Stomach (tissue), 4 donors: ENCODE results near the gene VGLL1.

Experiments
- POLR2A ChIP-seq, 4 donors: fragments of 450-650 bp; IDR thresholded peaks; one replicate each; pipeline ENCODE4 v1.6.1; 2016; ENCODE audit warnings: antibody characterized with exemption in 4 of 4, control low read depth in 2 of 4, mild to moderate bottlenecking in 1 of 4, moderate library complexity in 1 of 4
- POLR2AphosphoS5 ChIP-seq, 3 donors: sonication (generic); formaldehyde crosslinking; IDR thresholded peaks; one replicate each; pipeline ENCODE4 v1.6.1; 2016; ENCODE audit warnings: antibody characterized with exemption in 3 of 3
- TF ChIP-seq, protein P1 (sequence below), 7 experiments: fragments of 450-650 bp in 4 of 7; fragments of 200-600 bp in 3 of 7; sonication (generic) in 3 of 7; IDR thresholded peaks; one replicate each; pipeline ENCODE4 v1.5.1; 2016 to 2019; ENCODE audit warnings: antibody characterized with exemption in 7 of 7, control low read depth in 2 of 7, mild to moderate bottlenecking in 1 of 7

GRCh38 chrX:136588036-136588435 is 56.0 kb downstream of the VGLL1 start:
- TF ChIP-seq POLR2A (IDR thresholded peaks at IDR 0.05) (no peak), POLR2AphosphoS5 (IDR thresholded peaks at IDR 0.05) (no peak)
- TF ChIP-seq, protein P1, sequence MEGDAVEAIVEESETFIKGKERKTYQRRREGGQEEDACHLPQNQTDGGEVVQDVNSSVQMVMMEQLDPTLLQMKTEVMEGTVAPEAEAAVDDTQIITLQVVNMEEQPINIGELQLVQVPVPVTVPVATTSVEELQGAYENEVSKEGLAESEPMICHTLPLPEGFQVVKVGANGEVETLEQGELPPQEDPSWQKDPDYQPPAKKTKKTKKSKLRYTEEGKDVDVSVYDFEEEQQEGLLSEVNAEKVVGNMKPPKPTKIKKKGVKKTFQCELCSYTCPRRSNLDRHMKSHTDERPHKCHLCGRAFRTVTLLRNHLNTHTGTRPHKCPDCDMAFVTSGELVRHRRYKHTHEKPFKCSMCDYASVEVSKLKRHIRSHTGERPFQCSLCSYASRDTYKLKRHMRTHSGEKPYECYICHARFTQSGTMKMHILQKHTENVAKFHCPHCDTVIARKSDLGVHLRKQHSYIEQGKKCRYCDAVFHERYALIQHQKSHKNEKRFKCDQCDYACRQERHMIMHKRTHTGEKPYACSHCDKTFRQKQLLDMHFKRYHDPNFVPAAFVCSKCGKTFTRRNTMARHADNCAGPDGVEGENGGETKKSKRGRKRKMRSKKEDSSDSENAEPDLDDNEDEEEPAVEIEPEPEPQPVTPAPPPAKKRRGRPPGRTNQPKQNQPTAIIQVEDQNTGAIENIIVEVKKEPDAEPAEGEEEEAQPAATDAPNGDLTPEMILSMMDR (IDR thresholded peaks at IDR 0.05): no peak
